Stimulated activated CD4-positive, alpha-beta T cell treated with anti-CD3 and anti-CD28 coated beads, Interleukin-15, amount 100 ng/mL, for 24 hours (primary cell): ENCODE results near the gene ATG16L2.
A peak's percentile ranks its signal among the peaks of the same experiment; 100 is the strongest.
"Not testable (repeated sequence)": the region's sequence is repeated elsewhere in the genome, so short reads cannot be mapped to it uniquely, and the experiment has no call there.

Experiments
- DNase-seq: peaks from one replicate; pipeline ENCODE4 v3.0.0-alpha.2; 2020

Gene ATG16L2

DNA sequence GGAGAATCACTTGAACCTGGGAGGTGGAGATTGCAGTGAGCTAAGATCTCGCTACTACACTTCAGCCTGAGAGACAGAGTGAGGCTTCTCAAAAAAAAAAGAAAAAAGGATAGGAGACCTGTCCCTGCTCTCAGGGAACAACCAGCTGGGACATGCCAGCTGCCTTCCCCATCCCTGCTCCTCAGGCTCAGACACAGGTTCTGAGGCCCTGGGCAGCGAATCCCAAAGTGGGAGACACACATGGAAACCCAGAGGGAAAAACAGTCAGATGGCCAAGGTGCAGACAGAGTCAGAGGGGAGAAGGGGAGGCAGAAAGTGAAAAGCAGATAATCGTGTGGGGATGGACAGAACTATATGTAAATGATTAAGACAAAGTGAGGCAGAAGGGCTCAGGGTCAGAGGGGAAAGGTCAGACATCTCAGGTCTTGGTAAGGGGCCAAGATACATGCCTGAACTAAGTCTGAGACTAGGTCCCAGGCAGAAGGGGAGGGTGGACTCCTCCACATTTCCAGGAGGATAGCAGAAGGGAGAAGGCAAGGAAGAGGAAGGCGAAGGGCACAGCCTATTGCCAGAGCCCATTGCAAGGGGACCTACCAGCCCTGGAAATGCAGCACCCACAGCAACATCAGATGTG, 34.6 kb upstream of the ATG16L2 start:
- DNase-seq, result no peak

DNA sequence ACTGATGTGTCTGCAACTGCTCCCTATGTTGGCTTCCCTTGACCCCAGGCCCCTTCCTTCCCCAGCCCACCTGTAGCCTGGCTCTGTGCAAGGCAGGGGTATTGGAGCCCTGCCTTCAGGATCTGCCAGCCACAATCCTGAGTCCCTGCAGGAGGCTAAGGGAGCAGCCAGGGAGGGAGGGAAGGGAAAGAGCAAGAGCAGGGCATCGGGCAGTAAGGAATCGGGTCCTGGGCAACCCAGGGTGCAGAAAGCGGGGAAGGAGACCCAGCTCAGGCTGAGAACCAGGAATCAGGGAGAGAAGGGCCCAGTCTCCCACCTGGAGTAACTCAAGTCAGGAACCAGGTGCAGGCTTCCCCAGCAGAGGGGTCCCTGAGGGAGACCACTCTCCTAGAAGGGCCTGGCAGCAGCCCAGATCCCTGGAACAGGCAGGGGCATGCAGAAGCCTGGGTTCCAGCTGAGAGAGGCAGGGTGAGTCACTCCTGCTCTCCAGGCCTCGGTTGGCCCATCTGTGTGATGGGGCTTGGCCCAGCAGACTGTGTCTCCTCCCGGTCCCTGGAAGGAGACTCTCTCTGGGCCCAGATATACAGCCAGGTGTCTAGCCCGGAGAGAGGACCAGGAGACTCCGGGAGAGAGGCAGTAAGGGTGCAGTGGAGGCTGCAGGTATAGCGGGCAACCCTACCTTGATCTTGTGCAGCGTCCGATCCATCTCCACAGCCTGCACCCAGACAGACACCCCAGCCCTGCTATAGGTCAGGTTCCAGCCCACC, 33.7 kb upstream of the ATG16L2 start:
- no peak for DNase-seq

GRCh38 chr11:72781063-72781312, 33.2 kb upstream of the ATG16L2 start:
- DNase-seq, result no peak

DNA sequence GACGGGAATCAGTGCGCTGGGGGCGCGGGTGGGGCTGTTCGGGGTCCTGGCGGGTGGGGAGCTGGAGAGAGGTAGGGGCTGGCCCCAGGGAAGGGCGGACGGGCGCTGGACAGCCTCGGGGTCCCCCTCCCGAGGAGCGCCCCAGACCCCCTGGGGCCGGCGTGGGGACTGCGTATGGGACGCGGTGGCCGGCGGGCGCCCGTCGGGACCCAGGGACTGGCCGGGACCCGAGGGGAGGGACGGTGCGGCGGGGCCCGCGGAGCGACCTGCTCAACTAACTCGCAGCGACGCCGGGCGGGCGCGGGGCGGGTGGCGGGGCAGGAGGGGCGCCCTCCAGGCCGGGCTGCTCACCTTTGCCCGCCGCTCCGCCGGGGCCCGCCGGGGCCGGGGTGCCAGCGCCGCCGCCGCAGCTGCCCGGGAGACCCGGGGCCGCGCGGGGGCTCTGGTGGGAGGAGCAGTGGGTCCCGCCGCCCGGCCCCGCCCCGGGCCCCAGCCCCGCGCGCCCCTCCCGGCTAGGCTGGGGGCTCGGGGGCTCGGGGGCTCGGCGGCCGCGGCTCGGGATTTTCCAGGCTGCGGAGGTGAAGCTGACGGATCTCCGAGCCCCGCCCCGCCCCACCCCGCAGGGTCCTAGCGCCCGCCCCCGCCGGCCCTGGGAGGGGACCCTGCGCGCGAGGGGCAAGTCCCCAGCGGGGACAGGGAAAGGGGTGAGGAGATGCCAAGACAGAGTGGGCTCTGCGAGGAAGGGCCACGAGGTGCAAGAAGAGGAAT, 32.7 kb upstream of the ATG16L2 start:
- DNase-seq, result peak; percentile 60

DNA sequence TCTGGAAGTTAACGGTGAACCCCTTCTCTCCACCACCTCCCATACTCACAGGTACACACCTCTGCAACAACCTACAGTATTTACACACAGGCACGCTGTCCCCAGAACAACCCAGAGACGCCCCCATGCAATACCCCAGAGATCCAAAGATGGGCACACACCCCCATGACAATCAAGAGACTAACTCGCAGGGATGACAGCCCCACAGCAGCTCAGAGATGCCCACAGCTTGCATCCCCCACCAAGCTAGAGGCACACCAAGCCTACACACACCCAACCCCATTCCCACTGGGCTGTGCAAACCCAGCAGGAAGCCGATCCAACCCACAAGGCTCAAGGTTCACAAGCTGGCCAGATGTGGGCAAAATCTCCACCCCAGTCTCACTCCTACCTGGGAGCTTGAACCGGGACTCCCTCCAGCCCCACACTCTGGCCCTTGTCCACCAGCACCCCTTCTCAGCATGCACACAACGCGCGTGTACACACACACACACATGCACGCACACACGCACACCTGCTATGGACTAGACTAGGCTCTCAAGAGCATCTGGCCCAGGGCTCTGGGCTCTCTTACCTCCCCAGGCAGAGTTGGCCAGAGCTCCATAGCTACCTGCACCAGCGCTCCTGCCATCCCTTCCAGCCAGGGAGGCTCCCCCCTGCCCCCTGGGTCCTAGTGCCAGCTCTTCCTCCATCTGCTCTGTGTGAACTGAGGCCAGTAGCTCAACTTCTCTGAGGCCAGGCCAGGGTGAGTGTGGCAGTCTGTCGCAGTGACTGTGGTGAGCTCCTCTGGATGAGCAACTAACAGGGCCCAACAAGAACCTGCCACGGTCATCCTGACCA, 31.9 kb upstream of the ATG16L2 start:
- DNase-seq, result no peak

DNA sequence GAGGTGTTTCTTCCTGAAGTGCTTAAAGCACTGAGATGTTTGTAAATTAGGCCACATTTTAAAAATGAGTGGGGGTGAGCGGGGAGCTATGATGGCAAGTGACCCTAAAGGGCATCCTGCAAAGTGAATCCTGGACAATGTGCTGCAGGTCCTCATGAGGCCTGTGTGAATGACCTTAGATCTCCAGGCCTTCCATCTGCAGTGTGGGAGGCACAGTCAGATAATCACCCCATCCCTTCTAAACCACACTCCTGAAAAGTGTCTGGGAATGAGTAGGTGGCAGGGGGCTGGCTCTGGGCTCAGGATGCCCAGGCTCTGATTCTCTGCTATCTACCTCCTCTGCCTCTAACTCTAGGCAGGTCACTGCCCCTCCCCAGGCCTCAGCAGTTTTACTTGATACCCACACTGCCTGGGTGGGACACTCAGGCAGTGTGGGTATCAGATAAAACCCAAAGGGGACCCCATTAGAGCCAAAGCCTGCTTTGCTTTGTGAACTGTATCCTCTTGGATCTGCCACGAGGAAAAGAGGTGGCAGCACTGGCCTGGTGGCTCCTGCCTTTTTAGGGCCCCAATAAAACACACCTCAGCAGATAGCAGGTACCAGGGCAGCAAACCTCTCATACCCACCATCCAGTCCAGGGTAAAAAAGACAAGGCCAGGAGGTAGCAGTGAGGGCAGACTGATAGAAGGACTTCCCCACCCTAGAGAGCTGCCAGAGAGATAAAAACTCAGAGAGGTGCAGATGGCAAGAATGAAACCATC, 30.9 kb upstream of the ATG16L2 start:
- no peak for DNase-seq

- no peak for DNase-seq
Measured at GRCh38 chr11:72784662-72785061, 29.5 kb upstream of the ATG16L2 start.

- no peak for DNase-seq
Measured at GRCh38 chr11:72786305-72787215, 27.7 kb upstream of the ATG16L2 start.

- DNase-seq, result peak; percentile 13
Measured at GRCh38 chr11:72787216-72788104, 26.8 kb upstream of the ATG16L2 start.

DNA sequence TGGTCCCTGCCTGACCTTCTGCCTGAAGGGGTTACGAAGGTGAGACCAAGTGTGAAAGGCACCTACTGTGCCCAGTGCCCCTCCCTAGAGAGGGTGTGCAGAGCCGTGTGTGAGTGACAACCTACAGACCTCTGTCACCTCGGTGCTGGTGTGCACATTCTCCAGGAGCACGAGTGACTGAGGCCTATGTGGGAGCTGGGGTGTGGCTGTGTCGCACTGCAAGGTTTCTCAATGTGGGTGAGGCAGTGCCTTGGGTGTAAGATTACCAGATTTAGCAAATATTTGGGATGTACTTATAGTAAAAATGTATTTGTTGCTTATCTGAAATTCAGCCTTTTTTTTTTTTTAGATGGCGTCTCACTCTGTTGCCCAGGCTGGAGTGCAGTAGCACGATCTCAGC, 26.0 kb upstream of the ATG16L2 start:
- DNase-seq, result no peak

- no peak for DNase-seq
Measured at GRCh38 chr11:72789493-72790131, 24.6 kb upstream of the ATG16L2 start.

DNA sequence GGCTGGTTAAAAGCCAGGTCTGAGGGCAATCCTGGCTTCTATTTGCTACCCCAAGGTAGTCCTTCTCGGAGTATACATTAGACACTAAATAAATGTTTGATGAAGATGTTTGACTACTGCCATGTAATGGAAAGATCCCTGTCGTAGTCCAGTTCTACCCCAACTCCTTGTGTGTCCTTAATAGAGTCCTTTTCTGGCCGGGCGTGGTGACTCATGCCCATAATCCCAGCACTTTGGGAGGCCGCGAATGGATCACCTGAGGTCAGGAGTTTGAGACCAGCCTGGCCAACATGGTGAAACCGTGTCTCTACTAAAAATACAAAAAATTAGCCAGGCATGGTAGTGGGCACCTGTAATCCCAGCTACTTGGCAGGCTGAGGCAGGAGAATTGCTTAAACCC, 23.0 kb upstream of the ATG16L2 start:
- not testable (repeated sequence) for DNase-seq

DNA sequence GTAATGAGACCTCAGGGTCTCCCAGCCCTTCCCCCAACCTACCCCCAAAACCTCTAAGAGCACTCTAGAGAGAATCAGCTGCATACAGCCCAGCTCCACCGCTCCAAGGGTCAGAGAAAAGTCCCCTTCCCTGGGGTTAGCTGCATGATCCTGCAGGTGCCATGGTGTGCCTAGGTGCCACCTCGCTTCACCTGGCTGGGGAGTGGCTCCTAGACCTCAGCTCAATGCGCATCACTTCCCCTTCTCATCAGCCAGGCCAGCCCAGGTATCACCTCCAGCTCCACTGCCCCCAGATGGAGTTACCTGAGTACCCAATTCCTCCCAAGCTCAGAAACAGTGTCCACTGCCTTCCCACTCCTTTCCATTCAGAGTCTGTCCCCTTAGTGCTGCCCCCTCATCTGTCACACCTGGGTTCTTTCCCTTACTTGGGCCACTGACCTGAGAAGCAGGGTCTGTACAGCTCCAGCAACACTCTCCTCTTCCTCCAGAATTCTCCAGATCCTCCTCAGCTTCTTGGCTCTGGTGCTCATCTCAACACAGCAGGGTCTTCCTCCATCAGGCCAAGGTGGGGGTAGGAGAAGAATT, 21.7 kb upstream of the ATG16L2 start:
- no peak for DNase-seq

DNA sequence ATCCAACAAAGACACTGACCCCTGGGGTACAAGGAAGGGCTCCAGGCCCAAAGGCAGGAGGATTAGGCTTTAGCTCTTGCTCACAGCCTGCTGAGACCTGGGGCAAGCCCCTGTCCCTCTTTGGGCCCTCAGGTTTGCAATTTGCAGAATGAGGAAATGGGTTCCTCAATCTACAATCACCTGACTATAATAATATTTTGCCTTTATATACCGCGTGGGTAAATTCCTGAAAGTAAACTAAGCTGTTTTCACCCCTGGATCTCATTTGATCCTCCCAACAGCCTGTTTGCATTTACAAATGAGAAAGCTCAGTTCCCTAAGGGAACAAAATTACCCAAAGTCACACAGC, 21.2 kb upstream of the ATG16L2 start:
- no peak for DNase-seq

GRCh38 chr11:72793425-72794367, 20.5 kb upstream of the ATG16L2 start, which contains the start of gene STARD10:
STARD10 (minus strand) TSS chr11:72794047; CDS start chr11:72781181, 12,866 bp downstream.
- peak; percentile 95 for DNase-seq

- DNase-seq, result no peak
Measured at GRCh38 chr11:72798361-72798760, 15.8 kb upstream of the ATG16L2 start.

DNA sequence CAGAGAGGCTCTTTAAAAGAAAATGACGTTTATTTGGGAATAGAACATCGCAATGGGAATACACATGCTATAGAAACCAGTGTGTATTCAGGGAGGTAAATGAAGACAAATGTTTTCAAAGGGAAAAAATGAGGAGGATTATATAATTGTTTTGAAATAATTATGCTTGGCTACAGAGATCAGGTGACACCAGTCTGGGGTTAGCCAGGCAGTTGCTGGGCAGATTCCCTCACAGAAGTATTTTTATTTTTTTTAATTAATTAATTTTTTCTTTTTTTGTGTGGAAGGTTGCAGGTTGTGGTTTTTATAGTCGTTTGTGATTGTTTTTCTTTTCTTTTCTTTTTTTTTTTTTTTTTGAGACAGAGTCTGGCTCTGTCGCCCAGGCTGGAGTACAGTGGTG, 14.8 kb upstream of the ATG16L2 start:
- DNase-seq, result no peak

DNA sequence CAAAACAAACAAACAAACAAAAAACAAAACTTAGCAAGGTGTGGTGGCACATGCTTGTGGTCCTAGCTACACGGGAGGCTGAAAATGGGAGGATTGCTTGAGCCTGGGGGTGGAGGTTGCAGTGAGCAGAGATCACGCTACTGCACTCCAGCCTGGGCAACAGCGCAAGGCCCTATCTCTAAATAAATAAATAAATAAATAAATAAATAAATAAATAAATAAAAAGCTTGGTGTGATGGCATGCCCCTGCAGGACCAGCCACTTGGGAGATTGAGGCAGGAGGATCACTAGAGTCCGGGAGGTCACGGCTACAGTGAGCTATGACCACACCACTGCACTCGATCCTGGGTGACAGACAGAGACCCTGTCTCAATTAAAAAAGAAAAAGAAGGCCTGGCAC, 11.4 kb upstream of the ATG16L2 start:
- no peak for DNase-seq
